IPS-18a (cell line): ENCODE data around the gene HERC2.

ENCODE experiments used
- H3K27ac ChIP-seq: one replicate; pipeline ENCODE4 v1.5.1; 2013; ENCODE audit warnings: low read length
- H3K27me3 ChIP-seq: one replicate; pipeline ENCODE4 v1.6.1; 2013; ENCODE audit warnings: mild to moderate bottlenecking, low read length; ENCODE audit not compliant: control insufficient read depth, insufficient read depth
- H3K36me3 ChIP-seq: one replicate; pipeline ENCODE4 v1.6.1; 2013; ENCODE audit warnings: low read depth, low read length; ENCODE audit not compliant: control insufficient read depth
- H3K4me1 ChIP-seq: one replicate; pipeline ENCODE4 v1.6.1; 2013; ENCODE audit warnings: low read depth, low read length; ENCODE audit not compliant: control insufficient read depth
- H3K4me3 ChIP-seq: one replicate; pipeline ENCODE4 v1.5.1; 2013; ENCODE audit warnings: low read length
- H3K9ac ChIP-seq: one replicate; pipeline ENCODE4 v1.6.1; 2013; ENCODE audit warnings: mild to moderate bottlenecking, low read length, moderate library complexity
- H3K9me3 ChIP-seq: one replicate; pipeline ENCODE4 v1.6.1; 2013; ENCODE audit warnings: low read depth, low read length; ENCODE audit not compliant: control insufficient read depth

The HERC2 gene

GRCh38 chr15:28107111-28107903 lies 214.7 kb downstream of the HERC2 start:
- Histone ChIP-seq H3K36me3 (peaks cover 10% of the 10 kb centered on the region), H3K4me3 (peak overlapping the region; percentile 61), H3K27ac (no peak overlapping the region)

GRCh38 chr15:28106294-28107110 lies 215.5 kb downstream of the HERC2 start:
- Histone ChIP-seq H3K9ac (no peak overlapping the region), H3K27me3 (peaks cover 58% of the 10 kb centered on the region), H3K27ac (no peak overlapping the region), H3K4me3 (peak overlapping the region; percentile 61), H3K4me1 (peaks cover 5% of the 10 kb centered on the region), H3K36me3 (peaks cover 2% of the 10 kb centered on the region), H3K9me3 (no peaks in the 10 kb centered on the region)

More at GRCh38 chr15:28107111-28107903, 214.7 kb downstream of the HERC2 start:
- Histone ChIP-seq H3K9ac (no peak overlapping the region), H3K27me3 (peaks cover 51% of the 10 kb centered on the region), H3K9me3 (no peaks in the 10 kb centered on the region), H3K4me1 (peaks cover 5% of the 10 kb centered on the region)

- Histone ChIP-seq H3K27ac (no peak overlapping the region), H3K9ac (no peak overlapping the region), H3K27me3 (peaks cover 65% of the 10 kb centered on the region), H3K4me3 (no peak overlapping the region), H3K4me1 (peaks cover 5% of the 10 kb centered on the region), H3K36me3 (no peaks in the 10 kb centered on the region), H3K9me3 (no peaks in the 10 kb centered on the region)
Observed at GRCh38 chr15:28105793-28106192, 216.2 kb downstream of the HERC2 start.

- H3K27ac ChIP-seq: no peak overlapping the region
- no peaks in the 10 kb centered on the region for H3K9me3 ChIP-seq
- H3K4me1 ChIP-seq: peaks cover 5% of the 10 kb centered on the region
- no peak overlapping the region for H3K4me3 ChIP-seq
- H3K9ac ChIP-seq: no peak overlapping the region
- no peaks in the 10 kb centered on the region for H3K36me3 ChIP-seq
- peaks cover 70% of the 10 kb centered on the region for H3K27me3 ChIP-seq
Observed at GRCh38 chr15:28105224-28105791, 216.7 kb downstream of the HERC2 start.

- Histone ChIP-seq H3K36me3 (no peaks in the 10 kb centered on the region), H3K27me3 (peaks cover 79% of the 10 kb centered on the region), H3K9ac (no peak overlapping the region), H3K9me3 (no peaks in the 10 kb centered on the region), H3K4me3 (no peak overlapping the region), H3K4me1 (peaks cover 5% of the 10 kb centered on the region), H3K27ac (no peak overlapping the region)
Observed at GRCh38 chr15:28104326-28104725, 217.7 kb downstream of the HERC2 start.

- Histone ChIP-seq H3K36me3 (no peaks in the 10 kb centered on the region), H3K9me3 (no peaks in the 10 kb centered on the region), H3K4me3 (no peak overlapping the region), H3K27ac (no peak overlapping the region), H3K4me1 (peaks cover 5% of the 10 kb centered on the region), H3K27me3 (peaks cover 84% of the 10 kb centered on the region), H3K9ac (no peak overlapping the region)
Observed at GRCh38 chr15:28103831-28104230, 218.1 kb downstream of the HERC2 start.

- Histone ChIP-seq H3K4me1 (peaks cover 5% of the 10 kb centered on the region), H3K27me3 (peaks cover 84% of the 10 kb centered on the region), H3K27ac (no peak overlapping the region)
Observed at GRCh38 chr15:28101983-28102441, 220.0 kb downstream of the HERC2 start.

GRCh38 chr15:28101201-28101600 lies 220.8 kb downstream of the HERC2 start:
- Histone ChIP-seq H3K4me3 (no peak overlapping the region), H3K27ac (no peak overlapping the region), H3K9ac (no peak overlapping the region), H3K4me1 (peaks cover 5% of the 10 kb centered on the region), H3K9me3 (no peaks in the 10 kb centered on the region), H3K27me3 (peaks cover 84% of the 10 kb centered on the region), H3K36me3 (no peaks in the 10 kb centered on the region)

More at GRCh38 chr15:28101983-28102441, 220.0 kb downstream of the HERC2 start:
- Histone ChIP-seq H3K36me3 (no peaks in the 10 kb centered on the region), H3K4me3 (no peak overlapping the region), H3K9ac (no peak overlapping the region), H3K9me3 (no peaks in the 10 kb centered on the region)

GRCh38 chr15:28100516-28101195 lies 221.3 kb downstream of the HERC2 start:
- Histone ChIP-seq H3K9ac (no peak overlapping the region), H3K36me3 (no peaks in the 10 kb centered on the region), H3K9me3 (no peaks in the 10 kb centered on the region), H3K4me1 (peaks cover 5% of the 10 kb centered on the region), H3K4me3 (no peak overlapping the region), H3K27ac (no peak overlapping the region), H3K27me3 (peaks cover 84% of the 10 kb centered on the region)

GRCh38 chr15:28099555-28100140 lies 222.3 kb downstream of the HERC2 start:
- no peak overlapping the region for H3K27ac ChIP-seq
- H3K9ac ChIP-seq: no peak overlapping the region

More at GRCh38 chr15:28099555-28100140, 222.3 kb downstream of the HERC2 start:
- Histone ChIP-seq H3K36me3 (no peaks in the 10 kb centered on the region), H3K9me3 (no peaks in the 10 kb centered on the region), H3K4me1 (peaks cover 5% of the 10 kb centered on the region), H3K4me3 (peak overlapping the region; percentile 48), H3K27me3 (peaks cover 88% of the 10 kb centered on the region)
